NCI-H748 (cell line): ENCODE data around the gene CELF4.
"Not testable (repeated sequence)": the region's sequence is repeated elsewhere in the genome, so short reads cannot be mapped to it uniquely, and the experiment has no call there.

ENCODE experiments used
- DNase-seq: peaks from one replicate; lab custom pipeline; 2025; ENCODE audit not compliant: unreplicated experiment; lab: John Stamatoyannopoulos, UW

Gene CELF4

DNA sequence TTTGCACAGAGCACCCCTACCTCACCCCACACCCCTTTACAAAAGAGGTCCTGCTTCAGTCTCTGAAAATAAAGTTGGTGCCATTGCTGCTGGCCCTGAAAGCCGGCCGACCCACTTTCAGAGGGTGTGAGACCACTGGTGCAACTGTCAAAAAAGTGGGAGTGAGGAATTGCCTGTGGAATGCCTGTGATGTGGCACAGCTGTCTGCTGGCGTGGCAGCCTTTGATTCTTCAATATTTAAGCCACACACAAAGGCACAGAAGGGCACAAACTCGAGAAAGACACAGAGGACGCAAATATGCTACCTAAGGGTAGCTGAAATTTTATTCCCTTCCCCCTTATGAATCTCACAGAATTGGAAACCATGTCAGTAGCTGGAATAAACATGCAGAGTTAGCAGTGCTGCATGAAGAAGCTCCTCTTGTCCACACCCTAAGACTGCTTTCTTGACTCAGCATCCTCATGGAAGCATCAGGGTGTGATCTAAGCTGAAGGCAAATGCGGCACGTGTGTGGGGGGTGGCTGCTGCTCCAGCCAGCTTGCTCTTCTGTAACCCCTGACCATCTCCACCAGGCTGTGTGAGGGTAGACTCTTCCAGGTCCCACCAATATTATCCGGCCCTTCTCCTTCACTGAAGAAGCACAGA, 92.3 kb downstream of the CELF4 start:
- no peak for DNase-seq

DNA sequence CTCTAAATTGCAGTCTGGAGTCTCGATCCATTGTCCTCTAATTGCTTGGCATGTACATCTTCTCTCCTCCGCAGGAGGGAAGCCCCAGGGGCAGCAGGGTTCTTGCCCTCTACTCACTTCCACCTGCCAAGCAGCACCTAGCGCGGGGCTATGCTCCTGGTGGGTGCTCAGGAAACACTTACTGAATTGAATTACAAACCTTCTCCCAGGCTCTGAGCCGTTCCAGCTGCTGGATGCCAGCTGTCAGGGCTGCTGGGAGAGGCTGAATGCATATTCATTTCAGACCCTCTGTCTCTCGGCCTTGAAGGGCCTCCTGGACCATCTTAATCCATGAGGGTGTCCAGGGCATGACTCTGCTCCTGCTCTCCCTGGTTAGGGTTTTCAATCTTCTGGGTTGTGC, 94.0 kb downstream of the CELF4 start:
- DNase-seq: peak; percentile 46

DNA sequence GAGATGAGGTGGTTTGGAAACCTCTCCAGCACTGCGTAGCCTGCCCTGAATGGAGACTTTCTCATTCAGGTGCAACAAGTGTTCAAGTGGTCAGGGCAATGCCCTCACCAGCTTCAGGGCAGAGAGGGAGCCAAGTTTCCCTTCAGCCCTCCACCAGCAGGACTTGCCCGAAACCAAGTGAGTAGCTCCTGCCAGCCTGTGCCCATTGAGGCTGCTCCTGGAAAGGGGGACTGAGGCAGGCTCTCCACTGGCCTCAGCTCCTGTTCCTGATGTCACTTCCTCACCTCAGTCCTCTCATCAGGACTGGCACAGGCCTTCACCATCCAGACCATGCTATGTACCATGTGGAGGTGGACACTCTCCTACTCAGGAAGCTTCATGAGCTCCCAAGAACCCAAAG, 94.6 kb downstream of the CELF4 start:
- no peak for DNase-seq

DNA sequence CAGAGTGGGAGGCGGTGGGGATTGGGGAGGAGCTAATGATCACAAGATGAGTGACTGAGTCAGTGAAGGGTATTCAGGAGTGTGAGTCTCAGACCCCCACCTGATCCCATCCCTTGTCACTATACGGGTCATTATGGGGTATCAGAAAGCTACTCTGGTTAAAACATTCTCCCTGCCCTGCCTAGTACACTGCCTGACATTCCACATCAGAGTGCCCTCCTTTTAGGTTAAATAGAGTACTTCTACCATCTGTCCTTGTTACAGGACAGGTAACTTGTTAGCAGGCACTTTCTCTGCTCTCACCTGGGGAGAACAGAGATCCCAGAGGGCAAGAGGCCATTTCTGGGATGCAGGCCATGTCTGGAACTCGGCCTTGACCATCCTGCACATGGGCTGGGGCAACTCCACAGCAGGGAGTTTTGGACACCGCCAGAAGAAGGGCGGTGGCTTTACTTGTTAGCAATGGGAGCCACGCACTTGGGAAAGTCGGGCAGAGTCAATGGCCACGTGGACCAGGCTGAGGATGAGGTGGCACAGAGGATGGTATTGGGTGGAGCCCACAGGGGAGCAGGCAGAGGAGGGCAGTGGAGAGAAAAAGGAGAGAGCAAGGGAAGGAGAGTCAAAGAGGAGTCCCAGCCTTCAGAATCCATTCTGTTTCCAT, 98.5 kb downstream of the CELF4 start:
- no peak for DNase-seq

DNA sequence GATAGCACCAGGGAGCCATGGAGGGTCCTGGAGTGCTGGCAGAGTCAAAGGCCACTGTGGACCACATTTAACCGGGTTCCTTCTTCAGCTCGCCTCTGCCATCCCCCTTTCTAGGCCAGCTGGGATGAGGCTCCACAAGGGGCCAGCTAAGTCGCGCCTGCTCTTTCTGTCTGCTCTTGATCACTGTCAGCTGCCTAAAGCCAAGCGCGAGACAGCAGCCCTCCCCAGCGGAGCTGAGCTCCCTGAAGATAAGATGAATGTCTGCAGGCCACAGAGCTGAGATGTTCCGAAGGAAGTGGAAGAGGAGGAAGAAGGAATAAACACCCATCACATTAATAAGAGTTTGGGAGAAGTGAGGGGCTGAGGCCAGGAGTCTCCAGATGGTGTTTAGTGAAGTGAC, 99.6 kb downstream of the CELF4 start:
- DNase-seq: no peak

DNA sequence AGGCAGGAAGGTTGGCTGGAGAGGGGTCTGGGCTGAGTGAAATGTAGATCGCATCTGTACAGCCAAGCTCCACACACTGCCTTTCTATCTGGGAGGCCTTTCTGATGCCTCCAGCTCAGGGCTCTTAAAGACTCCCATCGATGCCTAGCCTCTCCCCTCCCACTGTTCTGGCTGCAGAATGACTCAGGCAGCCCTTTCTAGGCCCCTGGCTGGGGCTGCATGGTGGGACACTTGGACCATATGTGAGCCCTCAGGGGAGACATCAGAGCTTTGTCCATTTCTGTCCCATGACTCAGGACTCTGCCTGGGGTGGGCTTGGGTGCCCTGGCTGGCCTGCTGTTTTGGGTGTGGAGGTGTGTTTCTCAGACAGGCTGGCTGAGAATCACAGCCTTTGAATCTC, 101.3 kb downstream of the CELF4 start:
- DNase-seq: no peak

DNA sequence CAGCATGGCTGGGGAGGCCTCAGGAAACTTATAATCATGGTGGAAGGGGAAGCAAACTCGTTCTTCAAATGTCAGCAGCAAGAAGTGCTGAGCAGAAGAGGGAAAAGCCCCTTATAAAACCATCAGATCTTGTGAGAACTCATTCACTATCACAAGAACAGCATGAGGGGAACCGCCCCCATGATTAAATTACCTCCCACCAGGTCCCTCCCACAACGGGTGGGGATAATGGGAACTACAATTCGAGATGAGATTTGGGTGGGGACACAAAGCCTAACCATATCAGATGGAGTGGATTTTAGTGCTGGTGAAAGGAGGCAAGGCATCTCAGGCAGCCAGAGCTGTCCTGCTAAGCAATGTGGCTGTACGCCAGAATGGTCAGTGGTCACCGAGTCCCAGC, 104.3 kb downstream of the CELF4 start:
- not testable (repeated sequence) for DNase-seq

DNA sequence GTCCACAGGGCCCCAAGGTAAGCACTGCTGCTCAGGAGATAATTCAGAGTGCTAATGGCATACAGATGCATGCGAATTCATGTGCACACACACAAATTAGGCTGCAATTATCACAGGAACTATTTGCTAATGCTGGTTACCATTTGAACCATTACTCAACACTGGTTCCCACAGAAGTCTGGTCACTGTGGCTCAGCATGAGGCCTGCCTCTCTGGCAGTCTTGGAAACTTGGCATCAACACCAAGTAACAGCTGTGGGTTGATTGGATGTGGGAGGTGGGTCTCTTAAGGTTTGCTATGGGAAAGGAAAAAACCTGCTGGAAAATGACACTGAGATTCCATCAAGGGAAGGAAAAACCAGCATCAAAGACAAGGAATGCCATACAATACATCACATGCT, 105.0 kb downstream of the CELF4 start:
- DNase-seq: no peak

DNA sequence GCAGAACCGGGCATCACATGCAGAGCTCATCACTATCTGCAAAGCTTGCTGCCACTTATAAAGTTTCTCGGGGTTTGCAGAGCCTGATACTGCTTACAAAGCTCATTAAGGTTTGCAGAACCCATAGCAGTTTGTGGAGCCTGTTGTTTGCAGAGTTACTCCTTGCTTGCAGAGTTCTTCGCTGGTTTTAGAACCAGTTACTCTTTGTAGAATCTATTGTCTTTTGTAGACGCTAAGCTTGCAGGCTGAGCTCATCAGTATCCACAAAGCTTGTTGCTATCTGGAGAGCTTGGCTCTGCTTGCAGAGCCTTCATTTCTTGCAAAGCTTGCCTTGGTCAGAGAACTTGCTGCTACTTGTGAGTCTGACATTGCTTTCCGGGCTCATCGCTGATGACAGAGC, 106.9 kb downstream of the CELF4 start:
- DNase-seq: no peak

DNA sequence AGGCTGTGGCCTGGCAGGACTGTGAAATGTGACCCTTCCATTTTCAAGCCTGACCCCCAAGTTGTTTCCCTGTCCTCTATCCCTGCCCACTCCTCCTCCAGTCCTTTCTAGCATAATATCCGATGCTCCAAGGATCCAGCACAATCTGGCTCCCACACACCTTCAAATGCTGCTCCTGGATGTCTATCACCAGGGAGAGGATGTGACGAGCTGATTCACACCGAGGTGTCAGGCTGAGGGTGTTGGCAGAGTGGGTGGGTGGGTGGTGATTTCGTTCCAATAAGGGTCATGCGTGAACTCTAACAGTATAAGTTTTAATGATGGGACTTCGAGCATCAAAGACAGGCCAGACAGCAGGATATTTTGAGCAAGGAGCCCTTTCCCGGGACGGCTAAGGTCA, 107.8 kb downstream of the CELF4 start:
- no peak for DNase-seq

DNA sequence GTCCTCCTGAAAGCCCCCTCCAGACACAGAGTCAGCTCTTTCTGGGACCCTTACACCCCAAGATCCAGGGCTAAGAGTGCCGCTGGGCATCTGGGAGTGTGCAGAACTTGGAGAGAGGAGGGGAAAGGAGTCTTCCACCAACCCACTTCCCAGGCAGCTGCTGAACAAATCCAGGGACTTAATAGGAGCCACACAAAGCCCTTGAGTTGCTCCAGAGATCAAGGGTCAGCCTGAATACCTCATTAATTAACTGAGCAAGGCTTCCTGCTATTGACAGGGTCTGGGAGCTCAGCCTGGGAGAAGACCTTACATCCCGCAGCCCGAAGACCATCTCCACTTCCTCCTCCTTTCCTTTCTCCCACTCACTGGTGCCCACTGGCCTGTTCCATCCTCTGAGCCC, 108.3 kb downstream of the CELF4 start:
- no peak for DNase-seq

DNA sequence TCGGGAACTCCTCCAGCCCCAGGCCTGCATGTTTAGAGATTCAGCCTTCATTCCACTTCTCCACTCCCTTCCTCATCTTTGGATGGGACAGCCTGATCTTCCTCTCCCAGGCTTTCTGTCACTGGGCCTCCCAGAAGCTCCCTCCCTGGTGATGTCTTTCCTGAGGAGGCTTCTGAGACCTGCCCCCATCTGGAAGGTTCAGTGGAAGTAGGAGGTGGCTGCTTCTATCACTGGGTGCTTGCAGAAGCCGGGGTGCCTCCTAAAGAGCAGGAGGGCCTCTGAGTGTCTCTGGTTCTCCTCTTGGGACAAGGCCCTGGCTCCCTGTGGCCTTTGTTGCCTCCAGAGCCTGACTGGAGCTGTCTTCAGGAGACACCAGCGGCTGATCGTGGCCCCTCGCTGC, 108.7 kb downstream of the CELF4 start:
- no peak for DNase-seq

DNA sequence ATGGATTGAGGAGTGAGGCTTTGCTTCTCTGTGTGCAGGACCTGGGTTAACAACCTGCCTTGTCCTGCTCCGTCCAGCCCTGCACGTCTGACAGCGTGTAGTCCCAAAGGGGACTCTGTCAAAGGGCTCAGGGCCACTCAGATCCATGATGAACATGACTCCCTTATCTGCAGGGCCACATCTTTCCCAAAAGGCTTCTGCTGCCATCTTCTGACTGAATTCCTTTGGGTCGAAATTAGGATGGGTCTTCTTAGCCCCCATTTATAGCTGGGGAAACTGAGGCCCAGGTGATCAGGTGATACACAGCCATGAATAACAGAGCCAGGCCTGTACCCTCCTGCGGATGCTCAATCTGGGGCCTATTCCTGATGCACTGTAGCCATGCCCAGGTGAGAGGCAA, 109.2 kb downstream of the CELF4 start:
- DNase-seq: no peak

DNA sequence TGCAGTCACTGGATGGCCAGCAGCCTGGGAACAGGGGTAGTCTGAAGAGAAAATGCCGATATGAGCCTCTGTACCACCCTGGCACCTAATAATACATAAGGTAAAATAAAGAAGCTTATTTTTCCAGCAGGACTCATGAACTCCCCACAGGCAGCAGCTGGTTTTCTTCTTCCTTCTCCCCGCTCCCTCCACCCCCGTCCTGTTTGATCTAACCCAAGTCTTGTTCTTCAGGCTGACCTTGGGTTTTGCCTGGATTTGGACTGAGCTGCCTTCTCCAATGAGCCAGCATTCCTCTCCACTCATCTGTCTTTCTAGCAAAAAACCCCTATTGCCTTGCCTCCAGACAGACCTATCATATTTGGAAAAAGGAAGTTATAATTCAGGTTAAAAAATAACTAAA, 111.8 kb downstream of the CELF4 start:
- DNase-seq: no peak

DNA sequence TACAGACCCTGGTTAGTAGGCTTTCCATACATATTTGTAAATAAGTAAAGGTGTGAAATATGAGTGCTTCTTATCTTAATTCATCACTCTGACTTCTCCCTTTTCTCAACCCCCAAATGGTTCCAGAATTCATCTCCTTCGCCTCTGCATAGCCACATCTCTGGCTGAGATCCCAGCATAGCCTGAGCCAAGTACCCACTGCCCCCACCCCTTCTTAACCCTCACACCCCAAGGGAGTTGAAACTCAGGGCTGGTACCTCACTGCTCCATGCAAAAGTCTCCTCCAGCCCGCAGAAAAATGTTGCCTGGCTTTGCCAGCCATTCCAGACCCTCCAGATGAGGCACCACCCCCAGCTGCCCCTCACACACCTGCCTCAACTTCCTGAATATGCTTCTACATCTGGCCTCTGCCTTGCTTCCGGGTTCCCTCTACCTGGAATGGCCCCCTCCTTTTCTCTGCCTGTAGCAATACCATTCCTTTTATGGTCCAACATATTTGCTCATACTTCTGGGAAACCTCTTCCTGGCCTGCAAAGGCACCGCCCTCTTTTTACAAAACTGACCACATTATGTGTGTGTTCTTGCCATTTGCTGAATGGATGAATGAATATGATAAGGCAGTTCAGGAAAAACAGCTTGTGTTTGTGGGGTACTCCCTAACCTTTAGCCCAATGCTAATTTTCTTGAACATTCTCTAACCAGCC, 112.8 kb downstream of the CELF4 start:
- no peak for DNase-seq

DNA sequence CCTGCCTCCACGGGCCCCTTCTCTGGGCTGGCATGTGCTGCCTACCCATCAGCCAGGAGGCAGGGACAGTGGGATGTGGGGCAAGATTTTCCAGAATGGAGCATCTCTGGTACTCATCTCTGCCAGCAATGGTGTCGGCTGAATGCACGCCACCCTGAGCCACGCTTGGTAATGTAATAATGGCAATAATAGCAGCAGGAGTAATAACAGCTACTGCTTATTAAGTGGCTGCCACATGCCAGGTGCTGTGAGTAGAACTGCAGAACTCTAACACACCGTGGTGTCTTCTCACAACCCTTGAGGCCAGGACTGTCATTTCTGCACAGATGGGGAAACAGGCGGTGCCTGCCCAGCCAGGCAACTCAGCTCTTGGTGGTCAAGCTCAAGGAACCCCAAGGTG, 113.6 kb downstream of the CELF4 start:
- DNase-seq: no peak

DNA sequence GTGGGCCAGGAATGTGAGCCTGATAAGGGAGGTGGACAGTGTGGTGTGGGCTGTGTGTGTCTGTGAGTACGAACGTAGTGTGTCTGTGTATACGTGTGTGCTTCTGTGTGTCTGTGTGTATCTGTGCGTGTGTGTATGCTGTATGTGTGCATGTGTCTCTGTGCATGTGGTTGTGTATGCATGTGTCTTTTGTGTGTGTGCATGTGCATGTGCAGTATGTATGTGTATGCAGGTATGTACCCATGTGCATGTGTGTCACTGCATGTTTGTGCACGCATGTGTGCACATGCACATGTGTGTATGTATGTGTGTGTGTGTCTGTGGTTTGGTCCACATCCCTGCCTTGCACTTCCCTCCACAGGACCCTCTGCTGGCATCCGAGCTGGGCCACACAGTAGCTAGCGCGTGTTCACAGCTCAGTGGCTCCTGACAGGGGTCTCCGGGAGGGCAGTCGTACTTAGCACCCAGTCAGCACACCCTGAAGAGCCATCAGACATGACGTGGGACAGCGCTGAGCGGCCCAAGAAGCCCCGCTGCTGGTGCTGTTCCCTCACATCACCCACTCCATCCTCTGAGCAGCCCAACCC, 114.3 kb downstream of the CELF4 start:
- no peak for DNase-seq

DNA sequence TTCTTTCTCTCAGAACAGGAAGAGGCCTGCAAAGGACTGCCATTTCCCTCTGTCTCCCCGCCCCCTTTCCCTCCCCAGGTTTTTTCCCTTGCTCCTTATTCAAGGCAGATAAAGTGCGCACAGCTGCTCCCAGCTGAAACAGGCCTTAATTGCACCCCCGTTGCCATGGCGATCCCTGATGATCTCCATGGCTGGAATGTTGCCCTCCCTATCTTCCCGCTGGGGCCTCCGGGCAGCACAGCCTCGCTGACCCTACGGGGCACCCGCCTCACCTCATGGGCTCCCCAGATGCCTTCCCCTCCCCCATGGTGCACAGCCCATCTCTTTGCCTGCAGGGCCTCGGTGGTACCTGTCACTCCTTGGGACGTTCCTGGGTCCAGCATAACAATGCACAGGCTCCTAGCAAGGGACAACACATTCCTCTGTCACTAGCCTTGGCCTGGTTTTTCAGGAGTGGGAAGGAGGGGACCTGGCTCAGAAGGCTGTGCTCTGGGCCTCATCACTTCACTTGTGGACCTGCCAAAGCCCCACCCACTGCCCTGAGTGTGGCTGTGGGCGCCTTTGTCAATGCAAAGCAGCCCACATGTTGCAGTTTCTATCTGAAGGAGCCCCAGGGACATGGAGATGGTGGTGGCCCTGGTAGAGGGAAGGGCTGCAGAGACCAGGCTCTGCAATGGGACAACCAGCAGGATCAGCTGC, 115.0 kb downstream of the CELF4 start:
- peak; percentile 96 for DNase-seq

DNA sequence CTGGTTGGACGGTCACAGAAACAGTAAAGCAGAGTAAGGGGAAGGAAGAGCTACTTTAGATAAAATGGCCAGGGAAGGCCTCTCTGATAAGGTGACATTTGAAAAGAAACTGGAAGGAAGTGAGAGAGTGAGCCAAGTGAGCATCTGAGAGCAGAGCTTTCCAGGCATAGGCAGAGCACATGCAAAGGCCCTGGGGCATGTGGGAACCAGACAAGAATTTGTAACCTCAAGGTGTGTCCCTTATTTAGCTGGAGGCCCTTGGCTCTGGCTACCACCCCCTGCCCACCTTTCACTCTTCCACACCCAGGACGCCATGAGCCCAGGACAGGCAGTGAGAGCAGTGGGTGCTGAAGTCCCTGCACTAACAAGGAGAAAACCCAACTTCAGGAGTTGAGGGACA, 116.0 kb downstream of the CELF4 start:
- no peak for DNase-seq

DNA sequence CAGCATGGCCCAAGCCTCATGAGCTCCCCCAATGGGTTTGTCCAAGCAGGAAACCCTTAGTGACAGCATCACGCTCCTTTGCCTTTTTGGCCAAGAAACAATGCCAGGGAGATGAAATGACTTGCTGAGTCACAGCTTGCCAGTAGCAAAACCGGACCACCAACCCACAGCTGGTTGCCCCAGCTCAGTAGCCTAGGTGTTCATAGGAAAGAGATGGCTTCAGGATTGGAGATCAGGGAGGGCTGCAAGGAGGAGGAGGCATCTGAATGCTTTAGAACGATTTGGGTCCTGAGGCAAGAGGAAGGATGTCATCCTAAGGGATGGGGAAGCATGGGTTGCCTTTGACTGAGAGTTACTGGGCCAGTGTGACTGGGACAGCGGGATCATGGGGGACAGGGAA, 116.7 kb downstream of the CELF4 start:
- no peak for DNase-seq
